MM.1S (cell line): Measurements from ENCODE around the gene KIF18B.
A peak's percentile ranks its signal among the peaks of the same experiment; 100 is the strongest.

Experiments used
- DNase-seq: peaks from one replicate; pipeline ENCODE4 v3.0.0-alpha.2; 2015
- H2AFZ ChIP-seq: fragments of 300-600 bp; sonication (generic); 2 replicates; pipeline ENCODE4 v1.6.0; 2016; ENCODE audit warnings: antibody characterized with exemption, low read length
- H3F3A ChIP-seq: fragments of 300-600 bp; sonication (generic); 2 replicates; pipeline ENCODE4 v1.6.1; 2016; ENCODE audit warnings: mild to moderate bottlenecking, antibody characterized with exemption, low read length, moderate library complexity, mixed read lengths; ENCODE audit not compliant: insufficient read depth
- H3K27ac ChIP-seq: fragments of 300-600 bp; sonication (generic); 2 replicates; pipeline ENCODE4 v1.5.1; 2016; ENCODE audit warnings: mild to moderate bottlenecking, low read length
- H3K27me3 ChIP-seq: fragments of 300-600 bp; sonication (generic); replicated peaks from 2 replicates; pipeline ENCODE4 v1.6.0; 2016; ENCODE audit warnings: low read length; ENCODE audit not compliant: insufficient read depth
- H3K36me3 ChIP-seq: fragments of 300-600 bp; sonication (generic); replicated peaks from 2 replicates; pipeline ENCODE4 v1.6.1; 2016; ENCODE audit warnings: mild to moderate bottlenecking, low read length, mixed read lengths; ENCODE audit not compliant: insufficient read depth
- H3K4me1 ChIP-seq: fragments of 300-600 bp; sonication (generic); 2 replicates; pipeline ENCODE4 v1.6.1; 2016; ENCODE audit warnings: low read length, mixed read lengths
- H3K4me2 ChIP-seq: fragments of 300-600 bp; sonication (generic); 2 replicates; pipeline ENCODE4 v1.6.0; 2016; ENCODE audit warnings: low read depth, low read length
- H3K4me3 ChIP-seq: fragments of 300-600 bp; sonication (generic); 2 replicates; pipeline ENCODE4 v1.5.1; 2016; ENCODE audit warnings: low read length, mixed read lengths
- H3K79me2 ChIP-seq: fragments of 300-600 bp; sonication (generic); 2 replicates; pipeline ENCODE4 v1.6.1; 2016; ENCODE audit warnings: mixed run types, low read length, mixed read lengths
- H3K9ac ChIP-seq: fragments of 300-600 bp; sonication (generic); 2 replicates; pipeline ENCODE4 v1.6.1; 2016; ENCODE audit warnings: low read length, mixed read lengths
- H3K9me2 ChIP-seq: fragments of 300-600 bp; sonication (generic); replicated peaks from 2 replicates; pipeline ENCODE4 v1.6.1; 2016; ENCODE audit warnings: mild to moderate bottlenecking, low read length, mixed read lengths; ENCODE audit not compliant: insufficient read depth
- H3K9me3 ChIP-seq: fragments of 300-600 bp; sonication (generic); replicated peaks from 2 replicates; pipeline ENCODE4 v1.6.1; 2016; ENCODE audit warnings: mild to moderate bottlenecking, low read length, mixed read lengths; ENCODE audit not compliant: insufficient read depth
- H4K20me1 ChIP-seq: fragments of 300-600 bp; sonication (generic); 2 replicates; pipeline ENCODE4 v1.6.1; 2016; ENCODE audit warnings: mild to moderate bottlenecking, low read length, moderate library complexity, mixed read lengths; ENCODE audit not compliant: insufficient read depth
- EZH2 ChIP-seq: fragments of 300-600 bp; sonication (generic); optimal IDR thresholded peaks from 2 replicates; pipeline ENCODE3; 2017; ENCODE audit warnings: low read depth, mild to moderate bottlenecking, antibody characterized with exemption, low read length, mixed read lengths
- EZH2phosphoT487 ChIP-seq: fragments of 300-600 bp; sonication (generic); IDR thresholded peaks from 2 replicates; pipeline ENCODE4 v1.6.1; 2018; ENCODE audit warnings: antibody characterized with exemption, low read length
- TF ChIP-seq, protein P1 (sequence below): fragments of 300-600 bp; sonication (generic); IDR thresholded peaks from 2 replicates; pipeline ENCODE4 v1.5.1; 2016; ENCODE audit warnings: antibody characterized with exemption, low read length, mixed read lengths

The KIF18B gene

DNA sequence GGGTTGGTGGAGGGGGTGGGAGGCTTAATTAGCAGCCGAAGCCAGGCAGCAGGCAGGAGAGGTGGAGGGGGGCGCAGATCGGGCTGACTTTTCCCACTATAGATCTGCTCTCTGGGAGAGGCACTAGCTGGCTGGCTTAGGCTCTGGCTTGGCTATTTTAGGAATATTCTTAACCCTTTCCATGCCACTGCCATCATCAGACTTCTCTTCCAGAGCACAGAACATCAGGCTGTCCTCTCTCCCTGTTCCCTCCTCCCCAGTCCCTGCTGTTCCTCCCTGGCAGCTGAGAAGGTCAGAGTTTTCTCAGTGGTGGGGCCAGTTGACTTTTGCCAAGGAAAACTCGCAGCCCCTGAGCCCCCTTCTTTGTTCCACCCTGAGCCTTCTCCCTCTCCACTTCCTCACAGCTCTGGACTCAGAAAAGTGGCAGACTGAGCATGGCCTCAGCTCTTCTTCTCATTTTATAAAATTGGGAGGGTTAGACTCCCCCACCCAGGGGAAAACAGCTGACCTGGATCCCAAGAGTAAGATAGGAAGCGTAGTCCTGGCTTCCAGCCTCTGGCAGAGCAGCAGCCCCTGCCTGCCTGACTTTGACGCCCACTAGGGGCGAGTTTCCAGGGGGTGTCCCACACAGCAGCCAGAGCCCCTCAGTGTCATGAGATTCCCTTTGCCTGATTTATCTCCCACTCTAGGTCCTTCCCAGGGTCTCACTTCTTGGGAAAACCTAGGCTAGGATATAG is 30.4 kb upstream of the KIF18B start:
- Histone ChIP-seq H2AFZ (no peak overlapping the region), H3K79me2 (no peaks in the 10 kb centered on the region), H3K9ac (no peak overlapping the region), H3K4me3 (no peak overlapping the region), H3F3A (no peaks in the 10 kb centered on the region), H3K27ac (no peak overlapping the region), H3K9me3 (no peaks in the 10 kb centered on the region), H3K9me2 (no peaks in the 10 kb centered on the region), H3K36me3 (no peaks in the 10 kb centered on the region), H4K20me1 (no peaks in the 10 kb centered on the region), H3K4me2 (no peak overlapping the region), H3K27me3 (peaks cover 68% of the 10 kb centered on the region), H3K4me1 (no peaks in the 10 kb centered on the region)
- no peak for DNase-seq
- no peak for TF ChIP-seq EZH2

DNA sequence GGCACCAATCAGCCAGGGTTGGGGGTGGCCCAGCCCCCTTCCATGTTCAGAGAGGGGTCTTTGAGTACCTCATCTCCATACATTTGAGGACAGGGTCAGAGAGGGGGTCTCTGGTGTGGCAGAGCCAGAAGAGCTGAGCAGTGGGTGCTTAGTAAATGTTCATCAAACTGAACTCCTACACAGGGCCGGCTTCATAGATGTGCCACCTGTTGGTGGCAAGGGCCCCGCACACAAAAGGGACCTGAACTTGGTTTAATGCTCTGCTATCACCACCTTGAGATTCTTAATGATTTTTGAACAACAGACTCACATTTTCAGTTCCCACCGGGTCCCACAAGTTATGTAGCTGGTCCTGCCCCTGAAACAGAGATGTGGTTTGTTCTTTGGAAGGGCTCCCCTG is 29.5 kb upstream of the KIF18B start:
- H3K79me2 ChIP-seq = no peaks in the 10 kb centered on the region
- no peak overlapping the region for H3K4me2 ChIP-seq
- TF ChIP-seq, protein P1, sequence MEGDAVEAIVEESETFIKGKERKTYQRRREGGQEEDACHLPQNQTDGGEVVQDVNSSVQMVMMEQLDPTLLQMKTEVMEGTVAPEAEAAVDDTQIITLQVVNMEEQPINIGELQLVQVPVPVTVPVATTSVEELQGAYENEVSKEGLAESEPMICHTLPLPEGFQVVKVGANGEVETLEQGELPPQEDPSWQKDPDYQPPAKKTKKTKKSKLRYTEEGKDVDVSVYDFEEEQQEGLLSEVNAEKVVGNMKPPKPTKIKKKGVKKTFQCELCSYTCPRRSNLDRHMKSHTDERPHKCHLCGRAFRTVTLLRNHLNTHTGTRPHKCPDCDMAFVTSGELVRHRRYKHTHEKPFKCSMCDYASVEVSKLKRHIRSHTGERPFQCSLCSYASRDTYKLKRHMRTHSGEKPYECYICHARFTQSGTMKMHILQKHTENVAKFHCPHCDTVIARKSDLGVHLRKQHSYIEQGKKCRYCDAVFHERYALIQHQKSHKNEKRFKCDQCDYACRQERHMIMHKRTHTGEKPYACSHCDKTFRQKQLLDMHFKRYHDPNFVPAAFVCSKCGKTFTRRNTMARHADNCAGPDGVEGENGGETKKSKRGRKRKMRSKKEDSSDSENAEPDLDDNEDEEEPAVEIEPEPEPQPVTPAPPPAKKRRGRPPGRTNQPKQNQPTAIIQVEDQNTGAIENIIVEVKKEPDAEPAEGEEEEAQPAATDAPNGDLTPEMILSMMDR = peak; percentile 11; the same call in 1 of the 2 replicates
- TF ChIP-seq EZH2 = no peak
- no peaks in the 10 kb centered on the region for H4K20me1 ChIP-seq
- no peaks in the 10 kb centered on the region for H3K4me1 ChIP-seq
- no peak overlapping the region for H3K9ac ChIP-seq
- no peak overlapping the region for H3K27ac ChIP-seq
- no peaks in the 10 kb centered on the region for H3K36me3 ChIP-seq
- H2AFZ ChIP-seq = no peak overlapping the region
- peaks cover 70% of the 10 kb centered on the region for H3K27me3 ChIP-seq
- no peak overlapping the region for H3K4me3 ChIP-seq
- DNase-seq = no peak
- no peaks in the 10 kb centered on the region for H3K9me3 ChIP-seq
- H3F3A ChIP-seq = no peaks in the 10 kb centered on the region
- no peaks in the 10 kb centered on the region for H3K9me2 ChIP-seq

DNA sequence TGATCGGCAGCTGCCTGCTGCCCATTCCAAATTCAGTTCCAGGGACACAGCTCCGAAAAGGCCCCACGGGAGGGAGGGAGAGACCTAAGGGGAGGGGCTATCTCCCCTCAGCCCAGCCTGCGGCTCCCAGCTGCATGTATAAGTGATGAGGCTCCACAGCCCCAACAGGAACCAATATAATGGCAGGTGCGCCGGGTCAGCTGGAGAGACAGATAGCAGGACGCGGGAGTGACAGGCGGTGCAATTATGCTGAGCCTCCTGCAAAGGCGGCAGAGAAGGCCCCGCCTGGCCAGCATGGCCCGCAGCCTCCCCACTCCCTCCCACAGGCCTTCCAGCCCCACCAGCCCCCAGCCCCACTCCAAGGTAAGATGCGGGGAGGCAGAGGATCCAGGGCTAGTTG is 28.6 kb upstream of the KIF18B start:
- Histone ChIP-seq H3K27me3 (peaks cover 74% of the 10 kb centered on the region), H3K27ac (no peak overlapping the region), H3K4me3 (no peak overlapping the region), H3F3A (no peaks in the 10 kb centered on the region), H3K9ac (no peak overlapping the region), H3K36me3 (no peaks in the 10 kb centered on the region), H3K9me3 (no peaks in the 10 kb centered on the region), H3K4me2 (no peak overlapping the region), H3K9me2 (no peaks in the 10 kb centered on the region), H3K4me1 (no peaks in the 10 kb centered on the region), H3K79me2 (no peaks in the 10 kb centered on the region), H4K20me1 (no peaks in the 10 kb centered on the region), H2AFZ (no peak overlapping the region)
- TF ChIP-seq EZH2phosphoT487 (no peak), EZH2 (no peak)
- TF ChIP-seq, protein P1 = no peak
- no peak for DNase-seq

DNA sequence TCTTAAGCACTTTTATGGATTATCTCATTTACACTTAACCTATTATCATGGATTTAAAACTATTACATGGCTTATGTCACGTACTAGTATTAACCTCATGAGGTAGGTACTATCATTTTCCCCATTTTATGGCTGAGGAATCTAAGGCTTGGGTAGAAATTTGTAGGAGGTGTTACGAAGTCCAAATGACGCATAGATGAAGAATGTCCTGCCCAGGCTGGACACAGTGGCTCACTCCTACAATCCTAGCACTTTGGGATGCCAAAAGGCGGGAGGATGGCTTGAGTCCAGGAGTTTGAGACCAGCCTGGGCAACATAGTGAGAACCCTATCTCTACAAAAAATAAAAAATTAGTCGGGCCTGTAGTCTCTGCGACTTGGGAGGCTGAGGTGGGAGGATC is 25.4 kb upstream of the KIF18B start:
- Histone ChIP-seq H3K36me3 (no peaks in the 10 kb centered on the region), H3K27me3 (peaks cover 80% of the 10 kb centered on the region), H3K9me2 (no peaks in the 10 kb centered on the region), H4K20me1 (no peaks in the 10 kb centered on the region), H3K4me2 (no peak overlapping the region), H3K4me1 (peaks cover 6% of the 10 kb centered on the region; the same call in 1 of the 2 replicates), H3K79me2 (no peaks in the 10 kb centered on the region), H2AFZ (no peak overlapping the region), H3F3A (no peaks in the 10 kb centered on the region), H3K4me3 (no peak overlapping the region), H3K27ac (no peak overlapping the region), H3K9ac (no peak overlapping the region), H3K9me3 (no peaks in the 10 kb centered on the region)
- TF ChIP-seq, protein P1 = no peak
- no peak for TF ChIP-seq EZH2
- TF ChIP-seq EZH2phosphoT487 = no peak
- DNase-seq = no peak
